ENCODE results near the gene NUP88. TPM values are rescaled to one million over a fixed set of nuclear protein-coding genes. Genes with fewer than 3 reads are reported as not detected.
A peak's percentile ranks its signal among the peaks of the same experiment; 100 is the strongest.

Gene NUP88
- total RNA-seq, 1 experiment from 2014 or later: 103 TPM

- DNase-seq (peak; percentile 47), ATAC-seq (peak; percentile 88)
- BruUV-seq (replicated peaks): no TSS peak
- no peaks in the 10 kb centered on the region for H3K9me3 ChIP-seq (ENCODE audit: low read length)
- no peaks in the 10 kb centered on the region for H3K27me3 ChIP-seq (ENCODE audit: low read length)
- H3F3A ChIP-seq (ENCODE audit: low read length, unreplicated experiment): peaks cover 4% of the 10 kb centered on the region
- peaks cover 16% of the 10 kb centered on the region for H3K4me1 ChIP-seq (ENCODE audit: insufficient read depth, low read length)
- intact Hi-C loops (cut with micrococcal nuclease): no loop called here
- peak overlapping the region; percentile 19 for H3K27ac ChIP-seq (ENCODE audit: low read length)
- H3K9me2 ChIP-seq (replicated peaks; ENCODE audit: low read length): no peaks in the 10 kb centered on the region
- no peaks in the 10 kb centered on the region for H4K20me1 ChIP-seq (ENCODE audit: low read length)
- no peaks in the 10 kb centered on the region for H3K79me2 ChIP-seq (ENCODE audit: low read length)
- H3K4me2 ChIP-seq (ENCODE audit: low read length): peak overlapping the region; percentile 44; the same call in 1 of the 2 replicates
- ChIA-PET CTCF (interaction anchor here (0.6 kb wide), 1 partner anchor 11 kb away, joined by 4 read pairs; no protein-coding TSS in a partner anchor), POLR2A (ENCODE audit: unreplicated experiment) (no interaction called here)
- no peak overlapping the region for H2AFZ ChIP-seq (ENCODE audit: low read length)
- H3K4me3 ChIP-seq (ENCODE audit: low read length): no peak overlapping the region
- peaks cover 4% of the 10 kb centered on the region; the same call in 1 of the 2 replicates for H3K36me3 ChIP-seq (ENCODE audit: low read depth, low read length)
- no peak overlapping the region for H3K9ac ChIP-seq (ENCODE audit: low read length)
- TF ChIP-seq EZH2phosphoT487 (IDR thresholded peaks at IDR 0.05; ENCODE audit: borderline replicate concordance, low read length) (no peak), EZH2 (IDR thresholded peaks at IDR 0.05; ENCODE audit: low read length, unreplicated experiment) (no peak), CTCF (conservative IDR thresholded peaks at IDR 0.05; ENCODE audit: low read depth, low read length) (no peak)
Observed at GRCh38 chr17:5355421-5356129, 63.9 kb downstream of the NUP88 start.

- Histone ChIP-seq H3K9me2 (replicated peaks; ENCODE audit: low read length) (no peaks in the 10 kb centered on the region), H3K36me3 (ENCODE audit: low read depth, low read length) (peaks cover 4% of the 10 kb centered on the region), H3K27me3 (ENCODE audit: low read length) (no peaks in the 10 kb centered on the region), H4K20me1 (ENCODE audit: low read length) (no peaks in the 10 kb centered on the region), H3K9ac (ENCODE audit: low read length) (no peak overlapping the region), H3K9me3 (ENCODE audit: low read length) (no peaks in the 10 kb centered on the region), H3K79me2 (ENCODE audit: low read length) (no peaks in the 10 kb centered on the region), H3K4me2 (ENCODE audit: low read length) (peak overlapping the region; percentile 44; the same call in 1 of the 2 replicates), H3K27ac (ENCODE audit: low read length) (peak overlapping the region; percentile 19; the same call in 1 of the 2 replicates), H3K4me1 (ENCODE audit: insufficient read depth, low read length) (peaks cover 16% of the 10 kb centered on the region), H2AFZ (ENCODE audit: low read length) (no peak overlapping the region), H3F3A (ENCODE audit: low read length, unreplicated experiment) (peaks cover 4% of the 10 kb centered on the region), H3K4me3 (ENCODE audit: low read length) (no peak overlapping the region)
- TF ChIP-seq EZH2 (IDR thresholded peaks at IDR 0.05; ENCODE audit: low read length, unreplicated experiment): no peak
- no peak for TF ChIP-seq EZH2phosphoT487 (IDR thresholded peaks at IDR 0.05; ENCODE audit: borderline replicate concordance, low read length)
- no peak for TF ChIP-seq CTCF (conservative IDR thresholded peaks at IDR 0.05; ENCODE audit: low read depth, low read length)
- BruUV-seq (replicated peaks): no TSS peak
- ATAC-seq: no peak
- DNase-seq: no peak
- POLR2A ChIA-PET (ENCODE audit: unreplicated experiment): no interaction called here
- CTCF ChIA-PET: interaction anchor here (0.6 kb wide), 1 partner anchor 10 kb away, joined by 4 read pairs; no protein-coding TSS in a partner anchor
- intact Hi-C loops (cut with micrococcal nuclease): no loop called here
Observed at GRCh38 chr17:5354886-5355415, 64.5 kb downstream of the NUP88 start.

GRCh38 chr17:5354310-5354709 is 65.2 kb downstream of the NUP88 start:
- Histone ChIP-seq H3F3A (ENCODE audit: low read length, unreplicated experiment) (peaks cover 4% of the 10 kb centered on the region), H3K36me3 (ENCODE audit: low read depth, low read length) (peaks cover 4% of the 10 kb centered on the region), H2AFZ (ENCODE audit: low read length) (no peak overlapping the region), H3K4me3 (ENCODE audit: low read length) (no peak overlapping the region), H3K79me2 (ENCODE audit: low read length) (no peaks in the 10 kb centered on the region), H3K4me1 (ENCODE audit: insufficient read depth, low read length) (peaks cover 16% of the 10 kb centered on the region), H3K27me3 (ENCODE audit: low read length) (no peaks in the 10 kb centered on the region), H3K27ac (ENCODE audit: low read length) (no peak overlapping the region), H3K9me3 (ENCODE audit: low read length) (no peaks in the 10 kb centered on the region), H3K9me2 (replicated peaks; ENCODE audit: low read length) (no peaks in the 10 kb centered on the region), H3K4me2 (ENCODE audit: low read length) (no peak overlapping the region), H3K9ac (ENCODE audit: low read length) (no peak overlapping the region), H4K20me1 (ENCODE audit: low read length) (no peaks in the 10 kb centered on the region)
- ATAC-seq (no peak), DNase-seq (no peak)
- BruUV-seq (replicated peaks): no TSS peak
- TF ChIP-seq EZH2 (IDR thresholded peaks at IDR 0.05; ENCODE audit: low read length, unreplicated experiment) (no peak), EZH2phosphoT487 (IDR thresholded peaks at IDR 0.05; ENCODE audit: borderline replicate concordance, low read length) (no peak), CTCF (conservative IDR thresholded peaks at IDR 0.05; ENCODE audit: low read depth, low read length) (no peak)
- ChIA-PET CTCF (no interaction called here), POLR2A (ENCODE audit: unreplicated experiment) (no interaction called here)
- intact Hi-C loops (cut with micrococcal nuclease): no loop called here
